ENCODE measurements around the gene FRS2.

The FRS2 gene

DNA sequence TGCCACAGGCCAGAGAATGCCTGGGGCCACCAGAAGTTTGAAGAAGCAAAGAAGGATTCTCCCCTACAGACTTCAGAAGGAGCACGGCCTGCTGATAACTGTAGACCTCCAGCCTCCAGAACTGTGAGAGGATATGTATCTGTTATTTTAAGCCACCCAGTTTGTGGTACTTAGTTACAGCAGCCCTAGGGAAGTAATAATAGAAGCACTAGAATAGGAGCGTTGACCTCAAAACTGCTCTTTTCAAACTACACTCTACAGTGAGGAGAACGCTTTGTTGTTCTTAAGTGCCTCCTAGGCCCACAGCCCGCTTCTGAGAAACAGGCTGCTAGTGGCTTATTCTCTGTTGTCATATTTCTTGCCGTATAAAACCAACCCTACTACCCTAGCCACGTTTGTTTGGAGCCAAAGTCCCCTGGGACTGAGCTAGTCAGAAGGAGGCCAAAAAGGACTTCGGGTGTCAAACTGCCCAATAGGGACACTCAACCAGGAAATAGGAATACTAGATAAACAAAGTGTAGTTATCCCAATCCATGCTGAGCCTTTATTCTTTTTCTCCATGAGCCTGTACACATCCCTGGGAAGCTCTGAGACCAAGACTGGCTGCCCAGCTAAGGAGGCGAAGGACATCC is 38.5 kb upstream of the FRS2 start:
- TF ChIP-seq, protein P1, sequence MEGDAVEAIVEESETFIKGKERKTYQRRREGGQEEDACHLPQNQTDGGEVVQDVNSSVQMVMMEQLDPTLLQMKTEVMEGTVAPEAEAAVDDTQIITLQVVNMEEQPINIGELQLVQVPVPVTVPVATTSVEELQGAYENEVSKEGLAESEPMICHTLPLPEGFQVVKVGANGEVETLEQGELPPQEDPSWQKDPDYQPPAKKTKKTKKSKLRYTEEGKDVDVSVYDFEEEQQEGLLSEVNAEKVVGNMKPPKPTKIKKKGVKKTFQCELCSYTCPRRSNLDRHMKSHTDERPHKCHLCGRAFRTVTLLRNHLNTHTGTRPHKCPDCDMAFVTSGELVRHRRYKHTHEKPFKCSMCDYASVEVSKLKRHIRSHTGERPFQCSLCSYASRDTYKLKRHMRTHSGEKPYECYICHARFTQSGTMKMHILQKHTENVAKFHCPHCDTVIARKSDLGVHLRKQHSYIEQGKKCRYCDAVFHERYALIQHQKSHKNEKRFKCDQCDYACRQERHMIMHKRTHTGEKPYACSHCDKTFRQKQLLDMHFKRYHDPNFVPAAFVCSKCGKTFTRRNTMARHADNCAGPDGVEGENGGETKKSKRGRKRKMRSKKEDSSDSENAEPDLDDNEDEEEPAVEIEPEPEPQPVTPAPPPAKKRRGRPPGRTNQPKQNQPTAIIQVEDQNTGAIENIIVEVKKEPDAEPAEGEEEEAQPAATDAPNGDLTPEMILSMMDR (conservative IDR thresholded peaks at IDR 0.05; ENCODE audit: low read depth, low read length) = no peak
- H3K4me3 ChIP-seq (ENCODE audit: low read depth, low read length) = no peak overlapping the region
- no peak for DNase-seq (ENCODE audit: low read depth)

DNA sequence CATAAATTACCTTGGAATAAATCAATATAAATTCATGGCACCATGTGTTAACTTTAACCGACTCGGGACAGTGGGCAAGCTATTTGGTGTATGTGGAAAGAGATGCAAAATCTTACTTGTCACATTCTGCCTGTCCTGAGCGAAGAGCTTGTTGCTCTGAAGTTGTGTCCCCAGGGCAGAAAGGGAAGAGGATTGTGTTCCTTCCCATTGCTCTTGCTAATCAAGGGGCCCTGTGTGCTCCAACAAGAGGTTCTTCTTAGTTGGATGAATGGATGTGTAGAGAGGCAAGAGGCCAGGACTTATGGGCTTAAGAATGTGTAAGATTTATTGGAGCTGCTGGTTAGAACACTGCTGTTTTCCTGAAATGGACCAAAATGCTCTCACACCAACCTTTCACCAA is 36.5 kb upstream of the FRS2 start:
- no peak for DNase-seq (ENCODE audit: low read depth)
- H3K4me3 ChIP-seq (ENCODE audit: low read depth, low read length) = no peak overlapping the region
- TF ChIP-seq, protein P1 (conservative IDR thresholded peaks at IDR 0.05; ENCODE audit: low read depth, low read length) = no peak

DNA sequence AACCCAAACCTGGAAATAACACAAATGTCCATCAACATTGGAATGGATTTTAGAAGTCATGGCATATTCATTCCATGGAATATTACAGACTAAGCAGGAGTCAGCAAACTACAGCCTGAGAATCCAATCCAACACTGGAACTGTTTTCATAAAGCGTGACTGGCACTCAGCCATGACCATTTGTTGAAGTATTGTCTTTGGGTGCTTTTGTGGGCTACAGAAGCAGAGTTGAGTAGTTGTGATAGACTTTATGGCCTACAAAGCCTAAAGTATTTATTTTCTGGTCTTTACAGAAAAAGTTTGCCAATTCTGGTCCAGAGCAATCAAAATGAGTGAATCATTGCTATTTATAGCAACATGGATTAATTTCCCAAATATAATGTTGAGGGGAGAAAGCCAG is 34.5 kb upstream of the FRS2 start:
- TF ChIP-seq, protein P1 (conservative IDR thresholded peaks at IDR 0.05; ENCODE audit: low read depth, low read length) = no peak
- DNase-seq (ENCODE audit: low read depth) = no peak
- no peak overlapping the region for H3K4me3 ChIP-seq (ENCODE audit: low read depth, low read length)

DNA sequence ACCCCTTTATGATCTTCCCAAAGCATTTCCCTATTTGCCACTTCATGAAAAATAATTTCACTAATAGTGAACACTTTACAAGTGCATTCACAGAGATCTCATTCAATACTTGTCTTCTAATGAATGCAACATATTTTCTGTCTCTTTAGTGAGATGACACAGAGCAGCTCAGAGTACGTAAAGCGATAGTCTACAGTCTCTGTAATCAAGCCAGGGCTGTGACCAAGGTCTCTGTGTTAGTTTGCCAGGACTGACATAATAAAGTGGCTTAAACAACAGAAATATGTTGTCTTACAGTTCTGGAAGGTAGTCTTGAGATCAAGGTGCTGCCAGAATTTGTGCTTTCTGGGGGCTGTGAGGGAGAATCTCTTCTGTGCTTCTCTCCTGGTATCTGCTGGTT is 33.1 kb upstream of the FRS2 start:
- H3K4me3 ChIP-seq (ENCODE audit: low read depth, low read length) = no peak overlapping the region
- TF ChIP-seq, protein P1 (conservative IDR thresholded peaks at IDR 0.05; ENCODE audit: low read depth, low read length) = no peak
- DNase-seq (ENCODE audit: low read depth) = no peak

GRCh38 chr12:69438539-69438938 is 31.6 kb upstream of the FRS2 start:
- H3K4me3 ChIP-seq (ENCODE audit: low read depth, low read length) = no peak overlapping the region
- TF ChIP-seq, protein P1 (conservative IDR thresholded peaks at IDR 0.05; ENCODE audit: low read depth, low read length) = no peak
- no peak for DNase-seq (ENCODE audit: low read depth)

DNA sequence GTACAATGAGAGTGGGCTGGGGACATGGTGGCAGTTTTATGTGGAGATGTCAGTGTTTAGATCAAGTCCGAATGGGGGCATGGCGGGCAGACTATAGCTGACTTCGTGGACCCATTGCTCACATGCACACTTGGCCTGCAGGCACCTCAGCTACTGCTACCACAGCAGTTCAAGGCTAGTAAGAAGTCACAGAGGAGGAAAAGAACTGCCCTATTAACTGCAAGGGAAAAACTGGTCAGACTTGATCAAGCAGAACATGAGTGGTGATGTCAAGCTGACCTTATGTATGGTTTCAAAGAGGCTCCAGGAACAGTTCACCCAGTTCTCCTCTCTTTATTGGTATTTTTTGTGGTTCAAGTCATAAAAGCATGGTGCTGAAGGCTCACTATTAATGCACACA is 30.2 kb upstream of the FRS2 start:
- H3K4me3 ChIP-seq (ENCODE audit: low read depth, low read length) = no peak overlapping the region
- TF ChIP-seq, protein P1 (conservative IDR thresholded peaks at IDR 0.05; ENCODE audit: low read depth, low read length) = no peak
- DNase-seq (ENCODE audit: low read depth) = no peak

GRCh38 chr12:69440886-69441285 is 29.3 kb upstream of the FRS2 start:
- no peak for DNase-seq (ENCODE audit: low read depth)
- no peak overlapping the region for H3K4me3 ChIP-seq (ENCODE audit: low read depth, low read length)
- TF ChIP-seq, protein P1 (conservative IDR thresholded peaks at IDR 0.05; ENCODE audit: low read depth, low read length) = no peak
